ENCODE data around the gene MEX3C. TPM values are rescaled to one million over a fixed set of nuclear protein-coding genes. Genes with fewer than 3 reads are reported as not detected.
A peak's percentile ranks its signal among the peaks of the same experiment; 100 is the strongest.

MEX3C gene
- total RNA-seq, 2 experiments from 2014 or later = 51.5 to 52.6 TPM

- Mint-ChIP-seq H3K36me3 (ENCODE audit: low read depth) (peaks cover 45% of the 10 kb centered on the region), H3K27me3 (no peaks in the 10 kb centered on the region), H3K27ac (peak overlapping the region; percentile 72), H3K4me3 (peak overlapping the region; percentile 78), H3K9me3 (no peaks in the 10 kb centered on the region), H3K4me1 (ENCODE audit: low read depth) (peaks cover 48% of the 10 kb centered on the region)
- no peak for ATAC-seq
- intact Hi-C loops (cut with micrococcal nuclease) = loop anchor here (2.0 kb wide), 1 partner anchor 41 kb away; no protein-coding TSS in a partner anchor
- no peak for TF ChIP-seq CTCF (IDR thresholded peaks at IDR 0.05)
- no peak for DNase-seq
- ChIA-PET CTCF (interaction anchor here (1.1 to 1.3 kb wide), 2 partner anchors 27 to 56 kb away, joined by 3 read pairs; no protein-coding TSS in a partner anchor), POLR2A (interaction anchor here (1.5 to 5.3 kb wide), 2 partner anchors 40 kb away, joined by 8 to 39 read pairs; no protein-coding TSS in a partner anchor)
Measured at GRCh38 chr18:51193621-51194287, 3.7 kb downstream of the MEX3C start.

- intact Hi-C loops (cut with micrococcal nuclease) = no loop called here
- Mint-ChIP-seq H3K4me3 (peak overlapping the region; percentile 64), H3K36me3 (ENCODE audit: low read depth) (peaks cover 51% of the 10 kb centered on the region), H3K27me3 (no peaks in the 10 kb centered on the region), H3K27ac (peak overlapping the region; percentile 69), H3K4me1 (ENCODE audit: low read depth) (peaks cover 56% of the 10 kb centered on the region), H3K9me3 (no peaks in the 10 kb centered on the region)
- DNase-seq = no peak
- CTCF ChIA-PET = interaction anchor here (1.0 to 1.7 kb wide), 5 partner anchors 11 to 83 kb away, joined by 3 to 5 read pairs (median 3); no protein-coding TSS in a partner anchor
- no peak for ATAC-seq
- TF ChIP-seq CTCF (IDR thresholded peaks at IDR 0.05) = no peak
- POLR2A ChIA-PET = interaction anchor here (1.5 kb wide), 1 partner anchor 39 kb away, joined by 8 read pairs; no protein-coding TSS in a partner anchor
Measured at GRCh38 chr18:51192696-51193095, 4.8 kb downstream of the MEX3C start.

GRCh38 chr18:51192026-51192425, 5.5 kb downstream of the MEX3C start:
- POLR2A ChIA-PET = interaction anchor here (1.5 kb wide), 1 partner anchor 38 kb away, joined by 8 read pairs; no protein-coding TSS in a partner anchor
- peaks cover 61% of the 10 kb centered on the region for H3K4me1 Mint-ChIP-seq (ENCODE audit: low read depth)
- CTCF ChIA-PET = interaction anchor here (1.0 to 1.7 kb wide), 5 partner anchors 11 to 82 kb away, joined by 3 to 5 read pairs (median 3); no protein-coding TSS in a partner anchor
- peak overlapping the region; percentile 78 for H3K27ac Mint-ChIP-seq
- intact Hi-C loops (cut with micrococcal nuclease) = no loop called here
- H3K4me3 Mint-ChIP-seq = peak overlapping the region; percentile 27
- H3K27me3 Mint-ChIP-seq = no peaks in the 10 kb centered on the region
- H3K9me3 Mint-ChIP-seq = no peaks in the 10 kb centered on the region
- TF ChIP-seq CTCF (IDR thresholded peaks at IDR 0.05) = no peak
- DNase-seq = no peak
- peaks cover 51% of the 10 kb centered on the region for H3K36me3 Mint-ChIP-seq (ENCODE audit: low read depth)
- no peak for ATAC-seq

DNA sequence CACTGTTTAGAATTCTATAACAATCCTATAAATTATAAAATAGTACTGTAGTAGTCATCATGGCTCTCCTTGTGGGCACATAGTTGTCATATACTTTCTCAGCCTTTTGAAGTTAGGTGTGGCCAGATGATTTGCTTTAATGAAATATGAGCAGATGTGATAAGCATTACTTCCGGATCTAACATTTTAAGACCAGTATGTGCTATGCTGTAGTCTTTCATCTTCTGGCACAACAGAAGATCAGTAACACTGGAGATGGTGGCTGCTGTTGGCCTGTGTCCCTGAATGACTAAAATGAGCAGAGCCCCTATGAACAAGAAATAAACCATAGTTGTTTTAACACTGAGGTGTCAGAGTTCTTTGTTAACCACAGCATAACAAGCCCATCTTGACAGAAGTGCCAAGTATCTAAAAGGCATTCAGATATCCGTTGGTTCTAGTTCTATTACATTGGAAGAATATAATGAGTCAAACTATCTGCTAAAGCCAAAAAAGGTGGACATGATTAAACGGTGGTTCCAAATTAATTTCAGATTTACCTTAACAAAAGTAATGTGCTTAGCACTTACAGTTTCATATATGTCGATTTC, 6.3 kb downstream of the MEX3C start:
- ChIA-PET POLR2A (no interaction called here), CTCF (no interaction called here)
- H3K9me3 Mint-ChIP-seq = no peaks in the 10 kb centered on the region
- H3K27me3 Mint-ChIP-seq = no peaks in the 10 kb centered on the region
- intact Hi-C loops (cut with micrococcal nuclease) = no loop called here
- peak; percentile 75 for ATAC-seq
- H3K36me3 Mint-ChIP-seq (ENCODE audit: low read depth) = peaks cover 55% of the 10 kb centered on the region
- peak overlapping the region; percentile 48 for H3K4me3 Mint-ChIP-seq
- H3K4me1 Mint-ChIP-seq (ENCODE audit: low read depth) = peaks cover 69% of the 10 kb centered on the region
- peak overlapping the region; percentile 78 for H3K27ac Mint-ChIP-seq
- peak; percentile 65 for DNase-seq
- no peak for TF ChIP-seq CTCF (IDR thresholded peaks at IDR 0.05)

GRCh38 chr18:51190000-51190399, 7.5 kb downstream of the MEX3C start:
- intact Hi-C loops (cut with micrococcal nuclease) = no loop called here
- no peaks in the 10 kb centered on the region for H3K27me3 Mint-ChIP-seq
- DNase-seq (no peak), ATAC-seq (no peak)
- no peak overlapping the region for H3K4me3 Mint-ChIP-seq
- peaks cover 53% of the 10 kb centered on the region for H3K36me3 Mint-ChIP-seq (ENCODE audit: low read depth)
- no peaks in the 10 kb centered on the region for H3K9me3 Mint-ChIP-seq
- ChIA-PET POLR2A (interaction anchor here (0.7 kb wide), 1 partner anchor 21 kb away, joined by 4 read pairs; no protein-coding TSS in a partner anchor), CTCF (no interaction called here)
- TF ChIP-seq CTCF (IDR thresholded peaks at IDR 0.05) = no peak
- peak overlapping the region; percentile 73 for H3K27ac Mint-ChIP-seq
- H3K4me1 Mint-ChIP-seq (ENCODE audit: low read depth) = peaks cover 78% of the 10 kb centered on the region
